Liver (tissue), 9 donors: ENCODE results near the gene LAPTM4A. TPM values are rescaled to one million over a fixed set of nuclear protein-coding genes. Genes with fewer than 3 reads are reported as not detected.

Source experiments
- DNase-seq: peaks from one replicate; pipeline ENCODE4 v3.0.0-alpha.2; 2017; ENCODE audit warnings: low spot score
- H3K27ac ChIP-seq, 2 donors: one replicate each; pipeline ENCODE4 v1.7.0; 2013; ENCODE audit warnings: inconsistent platforms in 2 of 2, low read length in 2 of 2, control low read depth in 1 of 2, low read depth in 1 of 2, mild to moderate bottlenecking in 1 of 2
- H3K27me3 ChIP-seq, 4 donors: one replicate each; pipeline versions ENCODE4 v1.6.1 to v1.7.0; 2013; ENCODE audit warnings: low read length in 3 of 4, inconsistent platforms in 1 of 4, mild to moderate bottlenecking in 1 of 4, moderate library complexity in 1 of 4; ENCODE audit not compliant: control insufficient read depth in 4 of 4, insufficient read depth in 4 of 4
- H3K36me3 ChIP-seq, 4 donors: one replicate each; pipeline versions ENCODE4 v1.6.1 to v1.7.0; 2013; ENCODE audit warnings: low read length in 3 of 4, mild to moderate bottlenecking in 3 of 4, low read depth in 1 of 4, moderate library complexity in 1 of 4; ENCODE audit not compliant: control insufficient read depth in 4 of 4, insufficient read depth in 3 of 4
- H3K4me1 ChIP-seq, 4 donors: one replicate each; pipeline versions ENCODE4 v1.6.1 to v1.7.0; 2013; ENCODE audit warnings: low read length in 3 of 4, mild to moderate bottlenecking in 3 of 4, moderate library complexity in 1 of 4; ENCODE audit not compliant: control insufficient read depth in 4 of 4, insufficient read depth in 4 of 4
- H3K4me3 ChIP-seq, 3 donors: one replicate each; pipeline versions ENCODE4 v1.6.1 to v1.7.0; 2013; ENCODE audit warnings: low read length in 3 of 3, control low read depth in 1 of 3, low read depth in 1 of 3, mild to moderate bottlenecking in 1 of 3
- H3K9ac ChIP-seq, 2 donors: one replicate each; pipeline ENCODE4 v1.7.0; 2013; ENCODE audit warnings: low read length in 2 of 2, mild to moderate bottlenecking in 2 of 2, moderate library complexity in 2 of 2, control low read depth in 1 of 2, low read depth in 1 of 2
- H3K9me3 ChIP-seq, 4 donors: one replicate each; pipeline versions ENCODE4 v1.6.1 to v1.7.0; 2013; ENCODE audit warnings: low read length in 3 of 4; ENCODE audit not compliant: control insufficient read depth in 4 of 4
- ATF3 ChIP-seq: IDR thresholded peaks from 2 replicates; pipeline ENCODE4 v1.6.1; 2016; ENCODE audit warnings: antibody characterized with exemption
- CTCF ChIP-seq: fragments of 150-350 bp; IDR thresholded peaks from 2 replicates; pipeline ENCODE4 v1.5.1; 2017; ENCODE audit warnings: improper control_type of control experiment, low read depth, low read length; ENCODE audit not compliant: missing input control
- EGR1 ChIP-seq, 2 donors: IDR thresholded peaks; 2 replicates each; pipeline ENCODE4 v1.6.1; 2016 to 2018; ENCODE audit warnings: antibody characterized with exemption in 2 of 2, low read depth in 2 of 2
- FOXA1 ChIP-seq: IDR thresholded peaks from 2 replicates; pipeline ENCODE4 v1.6.1; 2016; ENCODE audit warnings: antibody characterized with exemption
- FOXA2 ChIP-seq: IDR thresholded peaks from 2 replicates; pipeline ENCODE4 v1.6.1; 2016; ENCODE audit warnings: antibody characterized with exemption
- GABPA ChIP-seq, 2 donors: IDR thresholded peaks in 1 of 2; conservative IDR thresholded peaks in 1 of 2; 2 replicates each; pipeline ENCODE4 v1.6.1; 2016; ENCODE audit warnings: antibody characterized with exemption in 2 of 2, mild to moderate bottlenecking in 1 of 2, moderate library complexity in 1 of 2
- HNF4A ChIP-seq, 2 donors: conservative IDR thresholded peaks; 2 replicates each; pipeline ENCODE4 v1.6.1; 2016; ENCODE audit warnings: antibody characterized with exemption in 2 of 2, mild to moderate bottlenecking in 2 of 2
- MAX ChIP-seq: IDR thresholded peaks from 2 replicates; pipeline ENCODE4 v1.6.1; 2016; ENCODE audit warnings: antibody characterized with exemption
- RAD21 ChIP-seq, 2 donors: IDR thresholded peaks; 2 replicates each; pipeline ENCODE4 v1.6.1; 2016; ENCODE audit warnings: antibody characterized with exemption in 2 of 2, mild to moderate bottlenecking in 2 of 2
- REST ChIP-seq: IDR thresholded peaks from 2 replicates; pipeline ENCODE4 v1.6.1; 2016; ENCODE audit warnings: antibody characterized with exemption, mild to moderate bottlenecking
- SP1 ChIP-seq: IDR thresholded peaks from 2 replicates; pipeline ENCODE4 v1.6.1; 2018; ENCODE audit warnings: antibody characterized with exemption, mild to moderate bottlenecking
- WGBS: extraction: QIAGEN DNeasy Blood & Tissue Kit; methylation state at CpG from one replicate; pipeline ENCODE4 v1.1.7; 2013; 5-methylcytosine and 5-hydroxymethylcytosine counted together
- polyA plus RNA-seq, 2 donors: library from polyadenylated mRNA; stranded (reverse) in 1 of 2; unstranded in 1 of 2; fragments of 200-250 nt in 1 of 2; fragments of >200 nt in 1 of 2; fragmentation: Nextera tagmentation in 1 of 2; extraction: Ambion mirVana in 1 of 2; gene quantifications; one replicate each; pipeline versions ENCODE4 v1.2.1 to v1.2.3, GENCODE V29; 2013 to 2015
- total RNA-seq, 2 donors: library from RNA; depleted of rRNA; stranded (reverse); fragments of >200 nt; gene quantifications; one replicate each; pipeline ENCODE4 v1.2.3, GENCODE V29; 2014
- donor health status: healthy.
- donor health status: healthy.
- donor health status: healthy.
- donor health status: healthy.
- donor health status: healthy.

Gene LAPTM4A
- total and polyA plus RNA-seq, 4 donors = 69.1 to 183 (median 122) TPM

GRCh38 chr2:19993731-19994130 lies 57.7 kb downstream of the LAPTM4A start:
- Histone ChIP-seq H3K27ac (no peak overlapping the region), H3K36me3 (no peaks in the 10 kb centered on the region), H3K27me3 (peaks cover 0 to 4% (median 0%) of the 10 kb centered on the region in 4 donors), H3K9me3 (no peaks in the 10 kb centered on the region), H3K9ac (no peak overlapping the region), H3K4me3 (no peak overlapping the region), H3K4me1 (peaks cover 4 to 16% (median 12%) of the 10 kb centered on the region in 4 donors)
- DNase-seq = no peak
- no peak for TF ChIP-seq HNF4A (conservative IDR thresholded peaks at IDR 0.05)

- Histone ChIP-seq H3K4me3 (no peak overlapping the region), H3K36me3 (no peaks in the 10 kb centered on the region), H3K9ac (no peak overlapping the region), H3K27ac (no peak overlapping the region), H3K9me3 (no peaks in the 10 kb centered on the region), H3K27me3 (peaks cover 0 to 4% (median 0%) of the 10 kb centered on the region in 4 donors), H3K4me1 (peaks cover 4 to 16% (median 12%) of the 10 kb centered on the region in 4 donors)
- no peak for DNase-seq
- TF ChIP-seq FOXA1 (no peak), FOXA2 (no peak), RAD21 (IDR thresholded peaks at IDR 0.05) (no peak), ATF3 (no peak), REST (no peak), CTCF (no peak), SP1 (no peak), EGR1 (IDR thresholded peaks at IDR 0.05; ENCODE audit: low read depth in 2 of 2) (no peak), GABPA (IDR thresholded peaks at IDR 0.05 in 1 of 2, conservative IDR thresholded peaks at IDR 0.05 in 1 of 2) (no peak), MAX (no peak)
- 85% methylated on average over 1 of the region's 1 CpG for WGBS
These were observed 59.5 kb downstream of the LAPTM4A start for GRCh38 chr2:19991895-19992294.

GRCh38 chr2:19990416-19990728 lies 61.1 kb downstream of the LAPTM4A start:
- H3K4me1 ChIP-seq = peaks cover 4 to 16% (median 12%) of the 10 kb centered on the region in 4 donors
- H3K36me3 ChIP-seq = no peaks in the 10 kb centered on the region
- DNase-seq = no peak
- 15% methylated on average over 10 of the region's 10 CpGs for WGBS
- TF ChIP-seq SP1 = no peak
- peaks cover 0 to 4% (median 0%) of the 10 kb centered on the region in 4 donors for H3K27me3 ChIP-seq
- no peaks in the 10 kb centered on the region for H3K9me3 ChIP-seq
- H3K9ac ChIP-seq = peak overlapping the region in 1 of 2 donors; percentile 5
- H3K4me3 ChIP-seq = peak overlapping the region; percentile 60 to 94 (median 94)
- peak overlapping the region in 1 of 2 donors; percentile 32 for H3K27ac ChIP-seq
